Activated CD4-positive, alpha-beta T cell treated with anti-CD3 and anti-CD28 coated beads, Interleukin-2, amount 10 ng/mL, durations not matched to agents 7 days and 5 days (primary cell): Measurements from ENCODE around the gene DUXA. TPM values are rescaled to one million over a fixed set of nuclear protein-coding genes. Genes with fewer than 3 reads are reported as not detected.
"Not testable (repeated sequence)": the region's sequence is repeated elsewhere in the genome, so short reads cannot be mapped to it uniquely, and the experiment has no call there.

Experiments
- CTCF ChIA-PET: fragments of 350-600 bp; sonication (Branson Sonifier 250); formaldehyde crosslinking; loops from one replicate; lab custom pipeline; 2021; ENCODE audit warnings: antibody characterized with exemption; lab: Charles Lee
- POLR2A ChIA-PET: fragments of 350-600 bp; sonication (Branson Sonifier 250); formaldehyde crosslinking; loops from one replicate; lab custom pipeline; 2021; ENCODE audit warnings: antibody characterized with exemption; lab: Charles Lee
- DNase-seq: peaks from one replicate; pipeline ENCODE4 v3.0.0-alpha.2; 2020
- H3K27ac Mint-ChIP-seq: one replicate; pipeline ENCODE4 v1.8.0; 2021; ENCODE audit warnings: mild to moderate bottlenecking, moderate library complexity, mixed read lengths
- H3K27me3 Mint-ChIP-seq: one replicate; pipeline ENCODE4 v1.8.0; 2021; ENCODE audit warnings: mixed read lengths
- H3K36me3 Mint-ChIP-seq: one replicate; pipeline ENCODE4 v1.8.0; 2021; ENCODE audit warnings: low read depth, mixed read lengths
- H3K4me1 Mint-ChIP-seq: one replicate; pipeline ENCODE4 v1.8.0; 2021; ENCODE audit warnings: mixed read lengths
- H3K4me3 Mint-ChIP-seq: one replicate; pipeline ENCODE4 v1.8.0; 2021; ENCODE audit warnings: mild to moderate bottlenecking, moderate library complexity, mixed read lengths
- H3K9me3 Mint-ChIP-seq: one replicate; pipeline ENCODE4 v1.8.0; 2021; ENCODE audit warnings: mixed read lengths
- total RNA-seq, 2 experiments: library from RNA; stranded (reverse); gene quantifications; one replicate each; pipeline ENCODE4 v1.2.3, GENCODE V29; 2021

DUXA gene
- total RNA-seq, 2 experiments from 2014 or later: not detected

- Mint-ChIP-seq H3K27ac (no peak overlapping the region), H3K27me3 (no peaks in the 10 kb centered on the region), H3K4me3 (no peak overlapping the region), H3K4me1 (no peaks in the 10 kb centered on the region), H3K36me3 (no peaks in the 10 kb centered on the region), H3K9me3 (peaks cover 26% of the 10 kb centered on the region)
- DNase-seq: no peak
- ChIA-PET POLR2A (no interaction called here), CTCF (interaction anchor here (0.6 kb wide), 1 partner anchor 1080 kb away, joined by 3 read pairs; no protein-coding TSS in a partner anchor)
These were observed 14.4 kb downstream of the DUXA start for GRCh38 chr19:57152921-57153320.

- H3K9me3 Mint-ChIP-seq: peaks cover 32% of the 10 kb centered on the region
- DNase-seq: no peak
- no peaks in the 10 kb centered on the region for H3K27me3 Mint-ChIP-seq
- no peaks in the 10 kb centered on the region for H3K4me1 Mint-ChIP-seq
- no peak overlapping the region for H3K27ac Mint-ChIP-seq
- POLR2A ChIA-PET: no interaction called here
- no peak overlapping the region for H3K4me3 Mint-ChIP-seq
- no peaks in the 10 kb centered on the region for H3K36me3 Mint-ChIP-seq
- CTCF ChIA-PET: no interaction called here
These were observed 25.6 kb downstream of the DUXA start for GRCh38 chr19:57141699-57142098.

- no peaks in the 10 kb centered on the region for H3K36me3 Mint-ChIP-seq
- no peak for DNase-seq
- no peaks in the 10 kb centered on the region for H3K27me3 Mint-ChIP-seq
- CTCF ChIA-PET: no interaction called here
- POLR2A ChIA-PET: no interaction called here
- no peak overlapping the region for H3K27ac Mint-ChIP-seq
- H3K4me1 Mint-ChIP-seq: no peaks in the 10 kb centered on the region
- peaks cover 38% of the 10 kb centered on the region for H3K9me3 Mint-ChIP-seq
- no peak overlapping the region for H3K4me3 Mint-ChIP-seq
These were observed 31.5 kb downstream of the DUXA start for GRCh38 chr19:57135797-57136196.

- POLR2A ChIA-PET, H3K4me3 Mint-ChIP-seq, H3K27me3 Mint-ChIP-seq, H3K4me1 Mint-ChIP-seq, CTCF ChIA-PET, H3K36me3 Mint-ChIP-seq, DNase-seq, H3K27ac Mint-ChIP-seq: not testable (repeated sequence)
- H3K9me3 Mint-ChIP-seq: peaks cover 33% of the 10 kb centered on the region
These were observed 39.9 kb downstream of the DUXA start for GRCh38 chr19:57127403-57127802.

GRCh38 chr19:57123882-57124281, 43.4 kb downstream of the DUXA start:
- H3K4me1 Mint-ChIP-seq: no peaks in the 10 kb centered on the region
- H3K9me3 Mint-ChIP-seq: peaks cover 23% of the 10 kb centered on the region
- H3K27me3 Mint-ChIP-seq: no peaks in the 10 kb centered on the region
- no peak overlapping the region for H3K27ac Mint-ChIP-seq
- no peaks in the 10 kb centered on the region for H3K36me3 Mint-ChIP-seq
- ChIA-PET CTCF (interaction anchor here (0.7 kb wide), 1 partner anchor 858 kb away, joined by 3 read pairs; no protein-coding TSS in a partner anchor), POLR2A (no interaction called here)
- no peak for DNase-seq
- H3K4me3 Mint-ChIP-seq: no peak overlapping the region

- POLR2A ChIA-PET: no interaction called here
- H3K27ac Mint-ChIP-seq: no peak overlapping the region
- H3K9me3 Mint-ChIP-seq: peaks cover 30% of the 10 kb centered on the region
- H3K27me3 Mint-ChIP-seq: no peaks in the 10 kb centered on the region
- no peak overlapping the region for H3K4me3 Mint-ChIP-seq
- H3K4me1 Mint-ChIP-seq: no peaks in the 10 kb centered on the region
- DNase-seq: no peak
- CTCF ChIA-PET: no interaction called here
- H3K36me3 Mint-ChIP-seq: peaks cover 2% of the 10 kb centered on the region
These were observed 48.4 kb downstream of the DUXA start for GRCh38 chr19:57118848-57119247.

GRCh38 chr19:57113501-57113900, 53.8 kb downstream of the DUXA start:
- H3K27me3 Mint-ChIP-seq, H3K36me3 Mint-ChIP-seq, H3K27ac Mint-ChIP-seq, DNase-seq, H3K4me1 Mint-ChIP-seq, POLR2A ChIA-PET, CTCF ChIA-PET, H3K4me3 Mint-ChIP-seq: not testable (repeated sequence)
- peaks cover 41% of the 10 kb centered on the region for H3K9me3 Mint-ChIP-seq

GRCh38 chr19:57111329-57111644, 56.0 kb downstream of the DUXA start:
- Mint-ChIP-seq H3K27ac (no peak overlapping the region), H3K4me1 (peaks cover 2% of the 10 kb centered on the region), H3K9me3 (peaks cover 40% of the 10 kb centered on the region), H3K27me3 (no peaks in the 10 kb centered on the region), H3K36me3 (peaks cover 1% of the 10 kb centered on the region), H3K4me3 (no peak overlapping the region)
- CTCF ChIA-PET: interaction anchor here (0.6 kb wide), 1 partner anchor 326 kb away, joined by 3 read pairs; no protein-coding TSS in a partner anchor
- DNase-seq: no peak
- POLR2A ChIA-PET: interaction anchor here (0.6 kb wide), 1 partner anchor 348 kb away, joined by 4 read pairs; no protein-coding TSS in a partner anchor

- H3K4me1 Mint-ChIP-seq: peaks cover 2% of the 10 kb centered on the region
- H3K9me3 Mint-ChIP-seq: peaks cover 36% of the 10 kb centered on the region
- H3K36me3 Mint-ChIP-seq: peaks cover 1% of the 10 kb centered on the region
- no peak overlapping the region for H3K4me3 Mint-ChIP-seq
- no peak overlapping the region for H3K27ac Mint-ChIP-seq
- H3K27me3 Mint-ChIP-seq: no peaks in the 10 kb centered on the region
- ChIA-PET POLR2A (interaction anchor here (0.6 kb wide), 1 partner anchor 348 kb away, joined by 4 read pairs; no protein-coding TSS in a partner anchor), CTCF (interaction anchor here (0.6 kb wide), 1 partner anchor 327 kb away, joined by 3 read pairs; no protein-coding TSS in a partner anchor)
- no peak for DNase-seq
These were observed 56.5 kb downstream of the DUXA start for GRCh38 chr19:57110592-57111328.

GRCh38 chr19:57106722-57107235, 60.5 kb downstream of the DUXA start:
- peaks cover 25% of the 10 kb centered on the region for H3K9me3 Mint-ChIP-seq
- H3K4me1 Mint-ChIP-seq: peaks cover 8% of the 10 kb centered on the region
- ChIA-PET POLR2A (no interaction called here), CTCF (no interaction called here)
- no peaks in the 10 kb centered on the region for H3K27me3 Mint-ChIP-seq
- H3K36me3 Mint-ChIP-seq: peaks cover 5% of the 10 kb centered on the region
- H3K4me3 Mint-ChIP-seq: no peak overlapping the region
- DNase-seq: no peak
- no peak overlapping the region for H3K27ac Mint-ChIP-seq

GRCh38 chr19:57105976-57106721, 61.1 kb downstream of the DUXA start:
- Mint-ChIP-seq H3K4me1 (peaks cover 8% of the 10 kb centered on the region), H3K27me3 (no peaks in the 10 kb centered on the region), H3K27ac (no peak overlapping the region), H3K4me3 (no peak overlapping the region), H3K9me3 (peaks cover 19% of the 10 kb centered on the region), H3K36me3 (peaks cover 5% of the 10 kb centered on the region)
- ChIA-PET CTCF (no interaction called here), POLR2A (no interaction called here)
- DNase-seq: no peak
